Neural cell (in vitro differentiated cells): Measurements from ENCODE around the gene RTL1. TPM values are rescaled to one million over a fixed set of nuclear protein-coding genes. Genes with fewer than 3 reads are reported as not detected.

Source experiments
- H2AFZ ChIP-seq: fragments of 200-600, 300-800 bp; sonication (generic), shearing (Covaris generic); 2 replicates; pipeline ENCODE4 v1.6.0; 2014; ENCODE audit warnings: low read depth, mild to moderate bottlenecking, antibody characterized with exemption, low read length, moderate library complexity
- H3F3A ChIP-seq: fragments of 200-600 bp; shearing (Covaris generic); 2 replicates; pipeline ENCODE4 v1.6.1; 2016; ENCODE audit warnings: mild to moderate bottlenecking, moderate library complexity, mixed read lengths, antibody characterized with exemption, low read length; ENCODE audit not compliant: insufficient read depth, poor library complexity, severe bottlenecking
- H3K27ac ChIP-seq: fragments of 200-600, 300-800 bp; sonication (generic), shearing (Covaris generic); 2 replicates; pipeline ENCODE4 v1.5.1; 2014; ENCODE audit warnings: mild to moderate bottlenecking, low read length, moderate library complexity
- H3K27me3 ChIP-seq: fragments of 300-800, 200-600 bp; sonication (generic), shearing (Covaris generic); 2 replicates; pipeline ENCODE4 v1.6.0; 2014; ENCODE audit warnings: mild to moderate bottlenecking, low read depth, low read length, moderate library complexity; ENCODE audit not compliant: insufficient read depth
- H3K36me3 ChIP-seq: fragments of 300-800, 200-600 bp; sonication (generic), shearing (Covaris generic); 2 replicates; pipeline ENCODE4 v1.5.1; 2014; ENCODE audit warnings: mild to moderate bottlenecking, antibody characterized with exemption, low read length, moderate library complexity; ENCODE audit not compliant: insufficient read depth
- H3K4me2 ChIP-seq: fragments of 300-800, 200-600 bp; sonication (generic), shearing (Covaris generic); 2 replicates; pipeline ENCODE4 v1.6.0; 2014; ENCODE audit warnings: mild to moderate bottlenecking, low read length
- H3K4me3 ChIP-seq: fragments of 300-800, 200-600 bp; sonication (generic), shearing (Covaris generic); 2 replicates; pipeline ENCODE4 v1.5.1; 2014; ENCODE audit warnings: mild to moderate bottlenecking, low read length, moderate library complexity
- H3K79me2 ChIP-seq: fragments of 200-600 bp; shearing (Covaris generic); replicated peaks from 2 replicates; pipeline ENCODE4 v1.6.0; 2014; ENCODE audit warnings: mild to moderate bottlenecking, low read length, moderate library complexity; ENCODE audit not compliant: insufficient read depth
- H3K9ac ChIP-seq: fragments of 300-800, 200-600 bp; sonication (generic), shearing (Covaris generic); 2 replicates; pipeline ENCODE4 v1.6.1; 2016; ENCODE audit warnings: mild to moderate bottlenecking, low read length, mixed read lengths
- H3K9me2 ChIP-seq: fragments of 200-600 bp; shearing (Covaris generic); 2 replicates; pipeline ENCODE4 v1.6.1; 2016; ENCODE audit warnings: mild to moderate bottlenecking, low read length, mixed read lengths; ENCODE audit not compliant: insufficient read depth
- H3K9me3 ChIP-seq: fragments of 200-600, 300-800 bp; sonication (generic), shearing (Covaris generic); 2 replicates; pipeline ENCODE4 v1.6.1; 2016; ENCODE audit warnings: mild to moderate bottlenecking, mixed run types, low read length, moderate library complexity, mixed read lengths
- H4K20me1 ChIP-seq: fragments of 200-600 bp; shearing (Covaris generic); 2 replicates; pipeline ENCODE4 v1.6.1; 2016; ENCODE audit warnings: mild to moderate bottlenecking, mixed run types; ENCODE audit not compliant: insufficient read depth
- EP300 ChIP-seq: fragments of 450-650 bp; conservative IDR thresholded peaks from 2 replicates; pipeline ENCODE4 v1.6.1; 2014; ENCODE audit warnings: antibody characterized with exemption, mild to moderate bottlenecking, moderate library complexity; ENCODE audit not compliant: poor library complexity, severe bottlenecking
- EZH2 ChIP-seq: fragments of 200-600, 300-800 bp; shearing (Covaris generic), sonication (generic); IDR thresholded peaks from 2 replicates; pipeline ENCODE4 v1.6.1; 2014; ENCODE audit warnings: antibody characterized with exemption, low read length, borderline replicate concordance, mild to moderate bottlenecking; ENCODE audit not compliant: insufficient read depth, poor library complexity, severe bottlenecking
- MXI1 ChIP-seq: fragments of 450-650 bp; conservative IDR thresholded peaks from 2 replicates; pipeline ENCODE4 v1.6.1; 2014; ENCODE audit warnings: antibody characterized with exemption, mild to moderate bottlenecking; ENCODE audit not compliant: poor library complexity, severe bottlenecking
- POLR2AphosphoS5 ChIP-seq: IDR thresholded peaks from 2 replicates; pipeline ENCODE4 v1.6.1; 2012
- RAD21 ChIP-seq: fragments of 450-650 bp; conservative IDR thresholded peaks from 2 replicates; pipeline ENCODE4 v1.6.1; 2014; ENCODE audit warnings: antibody characterized with exemption, mild to moderate bottlenecking, moderate library complexity
- REST ChIP-seq: IDR thresholded peaks from 2 replicates; pipeline ENCODE4 v1.6.1; 2012; ENCODE audit warnings: borderline replicate concordance
- SMC3 ChIP-seq: fragments of 450-650 bp; conservative IDR thresholded peaks from 2 replicates; pipeline ENCODE4 v1.6.1; 2014; ENCODE audit warnings: antibody characterized with exemption, mild to moderate bottlenecking, moderate library complexity; ENCODE audit not compliant: poor library complexity
- TAF1 ChIP-seq: IDR thresholded peaks from 2 replicates; pipeline ENCODE4 v1.6.1; 2012; ENCODE audit warnings: low read depth
- polyA plus RNA-seq: library from polyadenylated mRNA; depleted of rRNA; stranded (reverse); fragments of >200 nt; gene quantifications from 2 replicates; pipeline ENCODE4 v1.2.3, GENCODE V29; 2014
- TF ChIP-seq, protein P1 (sequence below): fragments of 450-650 bp; IDR thresholded peaks from 2 replicates; pipeline ENCODE4 v1.5.1; 2014; ENCODE audit warnings: antibody characterized with exemption, mild to moderate bottlenecking, moderate library complexity; ENCODE audit not compliant: poor library complexity, severe bottlenecking

Gene RTL1
- polyA plus RNA-seq, 1 donor from 2014 or later, result not detected

GRCh38 chr14:100944052-100944451, 40.5 kb upstream of the RTL1 start:
- H3K27ac ChIP-seq, result no peak overlapping the region
- no peak overlapping the region for H2AFZ ChIP-seq
- no peaks in the 10 kb centered on the region for H3F3A ChIP-seq
- H3K79me2 ChIP-seq, result no peaks in the 10 kb centered on the region
- H3K9ac ChIP-seq, result no peak overlapping the region
- no peaks in the 10 kb centered on the region for H3K9me2 ChIP-seq
- H4K20me1 ChIP-seq, result no peaks in the 10 kb centered on the region
- no peak overlapping the region for H3K4me3 ChIP-seq
- H3K4me2 ChIP-seq, result no peak overlapping the region
- H3K9me3 ChIP-seq, result no peaks in the 10 kb centered on the region
- H3K27me3 ChIP-seq, result no peaks in the 10 kb centered on the region
- H3K36me3 ChIP-seq, result no peaks in the 10 kb centered on the region
- TF ChIP-seq SMC3 (no peak), TAF1 (no peak), RAD21 (no peak), REST (no peak), EP300 (no peak), MXI1 (no peak), EZH2 (no peak), POLR2AphosphoS5 (no peak)
- TF ChIP-seq, protein P1, sequence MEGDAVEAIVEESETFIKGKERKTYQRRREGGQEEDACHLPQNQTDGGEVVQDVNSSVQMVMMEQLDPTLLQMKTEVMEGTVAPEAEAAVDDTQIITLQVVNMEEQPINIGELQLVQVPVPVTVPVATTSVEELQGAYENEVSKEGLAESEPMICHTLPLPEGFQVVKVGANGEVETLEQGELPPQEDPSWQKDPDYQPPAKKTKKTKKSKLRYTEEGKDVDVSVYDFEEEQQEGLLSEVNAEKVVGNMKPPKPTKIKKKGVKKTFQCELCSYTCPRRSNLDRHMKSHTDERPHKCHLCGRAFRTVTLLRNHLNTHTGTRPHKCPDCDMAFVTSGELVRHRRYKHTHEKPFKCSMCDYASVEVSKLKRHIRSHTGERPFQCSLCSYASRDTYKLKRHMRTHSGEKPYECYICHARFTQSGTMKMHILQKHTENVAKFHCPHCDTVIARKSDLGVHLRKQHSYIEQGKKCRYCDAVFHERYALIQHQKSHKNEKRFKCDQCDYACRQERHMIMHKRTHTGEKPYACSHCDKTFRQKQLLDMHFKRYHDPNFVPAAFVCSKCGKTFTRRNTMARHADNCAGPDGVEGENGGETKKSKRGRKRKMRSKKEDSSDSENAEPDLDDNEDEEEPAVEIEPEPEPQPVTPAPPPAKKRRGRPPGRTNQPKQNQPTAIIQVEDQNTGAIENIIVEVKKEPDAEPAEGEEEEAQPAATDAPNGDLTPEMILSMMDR, result no peak

GRCh38 chr14:100930270-100930669, 26.7 kb upstream of the RTL1 start:
- H3K27ac ChIP-seq, result no peak overlapping the region
- H3F3A ChIP-seq, result no peaks in the 10 kb centered on the region
- TF ChIP-seq MXI1 (no peak), TAF1 (no peak), POLR2AphosphoS5 (no peak), REST (no peak)
- TF ChIP-seq, protein P1, result no peak
- H3K4me2 ChIP-seq, result no peak overlapping the region
- H3K9me2 ChIP-seq, result no peaks in the 10 kb centered on the region
- H3K79me2 ChIP-seq, result no peaks in the 10 kb centered on the region
- no peak overlapping the region for H3K9ac ChIP-seq
- H3K36me3 ChIP-seq, result no peaks in the 10 kb centered on the region
- no peak overlapping the region for H3K4me3 ChIP-seq
- no peaks in the 10 kb centered on the region for H4K20me1 ChIP-seq
- no peaks in the 10 kb centered on the region for H3K9me3 ChIP-seq
- no peak overlapping the region for H2AFZ ChIP-seq
- no peaks in the 10 kb centered on the region for H3K27me3 ChIP-seq
